Measurements from ENCODE around the gene DNAI1. TPM values are rescaled to one million over a fixed set of nuclear protein-coding genes. Genes with fewer than 3 reads are reported as not detected.
A peak's percentile ranks its signal among the peaks of the same experiment; 100 is the strongest.
"Not testable (repeated sequence)": the region's sequence is repeated elsewhere in the genome, so short reads cannot be mapped to it uniquely, and the experiment has no call there.

Gene DNAI1
- total RNA-seq (2014; rRNA removed; shearing (Covaris generic); ENCODE audit: low replicate concordance), result not detected in 2 replicates

DNA sequence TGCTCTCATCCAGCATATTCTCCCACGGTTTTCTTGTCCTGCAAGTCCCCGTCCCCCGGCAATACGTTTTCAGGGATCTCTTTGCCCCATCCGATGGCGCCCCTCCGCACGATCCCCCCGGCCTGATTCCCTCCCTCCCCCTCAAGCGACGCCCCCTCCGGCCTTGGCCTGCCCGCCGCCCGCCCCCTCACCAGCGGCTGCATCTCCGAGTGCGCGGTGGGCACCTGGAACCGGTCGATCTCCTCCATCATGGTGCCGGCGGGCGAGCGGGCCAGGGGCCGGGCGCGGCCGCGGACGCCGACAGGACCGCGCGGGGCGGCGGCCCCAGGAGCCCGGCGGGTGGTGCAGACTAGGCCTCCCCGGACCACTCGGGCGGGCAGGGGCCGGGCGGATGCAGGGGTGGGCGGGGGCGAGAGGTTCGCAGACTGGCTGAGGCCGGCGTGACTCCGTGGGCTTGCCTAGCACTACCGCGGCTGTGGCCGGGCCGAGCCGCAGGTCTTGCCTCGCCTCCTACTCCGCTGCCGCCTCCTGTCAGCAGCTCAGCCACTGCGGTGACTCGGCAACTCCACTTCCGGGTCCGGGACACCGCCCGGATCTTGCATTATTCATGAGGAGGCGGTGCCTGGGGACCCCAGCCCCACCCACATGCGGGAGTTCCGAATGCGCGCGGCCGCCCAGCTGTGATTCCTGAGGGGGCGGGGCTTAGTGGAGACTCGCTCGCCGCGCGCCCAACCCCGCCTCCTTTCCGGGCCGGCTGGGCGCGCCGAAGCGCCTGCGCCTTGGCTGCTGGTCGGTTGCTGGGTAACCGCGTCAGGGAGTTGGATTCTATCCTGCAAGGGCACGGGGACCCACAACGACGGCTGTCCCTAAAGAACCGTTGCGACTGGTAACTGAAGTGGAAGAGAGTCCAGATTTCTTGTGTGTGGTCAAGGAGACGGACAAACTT lies at the start of gene DNAI1, which contains the start of gene FAM219A:
Gene DNAI1, plus strand, starts transcription at position 793 of the 946 bp plus-strand sequence. CDS start 201 bp downstream, outside the sequence.
Gene FAM219A, minus strand, starts transcription at position 558 of the 946 bp plus-strand sequence. Its CDS starts 307 bp downstream, at position 251.
- DNase-seq, result peak; percentile 94
- Histone ChIP-seq H3K27me3 (no peaks in the 10 kb centered on the region), H3K9me3 (no peaks in the 10 kb centered on the region), H3K4me3 (peak within 1 kb of the TSS; percentile 71), H3K36me3 (no peaks in the 10 kb centered on the region)

- Histone ChIP-seq H3K9me3 (no peaks in the 10 kb centered on the region), H3K36me3 (no peaks in the 10 kb centered on the region), H3K4me3 (no peak overlapping the region), H3K27me3 (no peaks in the 10 kb centered on the region)
- no peak for DNase-seq
Measured at GRCh38 chr9:34409154-34409553, 49.5 kb upstream of the DNAI1 start.

- no peak for DNase-seq
- no peak overlapping the region for H3K4me3 ChIP-seq
- H3K36me3 ChIP-seq, result no peaks in the 10 kb centered on the region
- H3K9me3 ChIP-seq, result no peaks in the 10 kb centered on the region
- H3K27me3 ChIP-seq, result no peaks in the 10 kb centered on the region
Measured at GRCh38 chr9:34412336-34412735, 46.3 kb upstream of the DNAI1 start.

DNA sequence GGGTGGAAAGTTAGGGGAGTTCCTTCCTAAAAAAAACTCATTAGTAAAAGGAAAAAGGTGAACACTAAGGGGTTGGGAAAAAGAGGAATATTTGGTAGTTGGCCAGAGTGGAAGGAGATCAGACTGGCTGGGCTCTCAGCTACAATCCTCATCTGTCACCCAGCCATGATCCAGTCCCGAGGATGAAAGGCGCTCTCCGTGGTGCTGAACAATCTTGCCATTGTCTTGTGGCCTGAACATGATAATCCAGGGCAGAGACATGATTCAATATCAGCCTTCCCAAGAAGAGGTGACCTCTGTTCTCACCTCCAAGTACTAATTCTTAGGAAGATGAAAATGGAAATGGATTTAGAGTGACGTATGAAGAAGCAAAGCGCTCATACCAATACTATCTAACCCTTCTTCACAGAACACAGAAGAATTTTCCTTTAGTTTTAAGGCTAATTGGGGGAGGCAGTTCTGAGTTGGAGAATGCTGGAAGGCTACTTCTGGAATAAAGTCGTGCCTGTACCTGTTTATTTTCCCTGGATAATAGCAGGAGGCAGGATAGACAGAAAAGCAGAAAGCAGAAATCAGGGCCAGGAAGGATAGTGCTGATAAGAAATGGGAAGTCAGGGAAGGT lies 45.3 kb upstream of the DNAI1 start:
- peak; percentile 9 for DNase-seq
- Histone ChIP-seq H3K27me3 (no peaks in the 10 kb centered on the region), H3K36me3 (no peaks in the 10 kb centered on the region), H3K4me3 (no peak overlapping the region), H3K9me3 (no peaks in the 10 kb centered on the region)

DNA sequence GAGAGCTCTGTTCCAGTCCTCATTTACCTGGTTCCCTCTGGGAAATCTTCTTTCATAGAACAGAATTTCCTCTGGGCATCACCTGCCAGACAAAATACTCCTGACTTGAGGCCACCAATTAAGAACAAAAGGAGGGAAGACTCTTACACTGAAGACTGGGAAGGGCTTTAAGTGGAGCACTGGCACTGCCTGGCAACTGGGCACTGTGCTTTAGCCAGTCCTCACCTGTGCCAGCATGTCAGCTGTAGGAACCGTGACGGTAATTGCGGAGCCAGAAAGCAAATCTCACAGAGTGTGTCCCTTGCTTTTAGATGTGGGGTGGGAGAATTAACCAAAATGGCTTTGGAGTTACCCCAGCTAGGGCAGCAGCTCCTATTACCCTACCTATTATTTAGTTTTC lies 40.9 kb upstream of the DNAI1 start:
- Histone ChIP-seq H3K36me3 (no peaks in the 10 kb centered on the region), H3K27me3 (no peaks in the 10 kb centered on the region), H3K9me3 (no peaks in the 10 kb centered on the region), H3K4me3 (no peak overlapping the region)
- no peak for DNase-seq

DNA sequence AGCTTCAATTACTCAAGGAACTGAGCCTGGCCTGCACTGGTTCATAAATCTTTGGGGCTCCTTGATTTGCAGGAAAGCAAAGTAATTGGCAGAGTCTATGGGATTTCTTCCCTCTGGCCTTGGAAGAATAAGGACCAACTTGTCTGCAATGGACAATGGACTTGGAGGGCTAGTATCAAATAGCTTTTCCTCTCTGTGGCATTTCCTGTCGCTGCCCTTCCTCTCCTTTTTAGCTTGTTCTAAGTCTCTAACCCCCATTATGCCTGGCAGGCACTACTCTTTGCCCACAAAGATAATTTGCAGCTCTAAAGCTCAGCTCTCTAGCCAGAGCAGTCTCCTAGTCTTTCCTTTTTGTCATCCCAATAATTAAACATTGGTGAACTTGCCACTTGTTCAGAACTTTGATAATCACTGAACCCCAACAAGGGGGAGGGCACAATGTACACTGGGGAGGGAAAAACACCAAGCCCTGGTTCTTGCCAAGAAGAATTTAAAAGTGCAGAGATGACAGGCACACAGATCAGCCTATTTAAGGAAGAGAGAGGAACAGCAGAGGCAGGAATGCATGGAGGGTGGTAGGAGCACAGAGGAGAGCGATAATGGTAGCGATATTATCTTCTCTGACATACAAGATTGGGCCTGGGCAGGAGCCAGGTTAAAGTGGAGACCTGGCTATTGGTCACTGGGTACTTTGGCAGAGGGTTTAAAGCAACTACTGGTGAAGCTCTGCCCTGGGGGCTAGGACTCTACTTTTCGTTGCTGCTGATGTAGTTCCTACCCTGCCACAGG lies 38.7 kb upstream of the DNAI1 start:
- Histone ChIP-seq H3K36me3 (no peaks in the 10 kb centered on the region), H3K4me3 (no peak overlapping the region)

GRCh38 chr9:34426347-34427074 lies 32.1 kb upstream of the DNAI1 start:
- no peaks in the 10 kb centered on the region for H3K9me3 ChIP-seq
- H3K4me3 ChIP-seq, result no peak overlapping the region
- DNase-seq, result no peak
- no peaks in the 10 kb centered on the region for H3K36me3 ChIP-seq
- H3K27me3 ChIP-seq, result no peaks in the 10 kb centered on the region

More for the DNA sequence above, 38.7 kb upstream of the DNAI1 start:
- Histone ChIP-seq H3K27me3 (no peaks in the 10 kb centered on the region), H3K9me3 (no peaks in the 10 kb centered on the region)
- no peak for DNase-seq

- H3K9me3 ChIP-seq, result no peaks in the 10 kb centered on the region
- no peaks in the 10 kb centered on the region for H3K36me3 ChIP-seq
- no peak for DNase-seq
- H3K4me3 ChIP-seq, result no peak overlapping the region
- no peaks in the 10 kb centered on the region for H3K27me3 ChIP-seq
Measured at GRCh38 chr9:34428325-34428958, 30.2 kb upstream of the DNAI1 start.

DNA sequence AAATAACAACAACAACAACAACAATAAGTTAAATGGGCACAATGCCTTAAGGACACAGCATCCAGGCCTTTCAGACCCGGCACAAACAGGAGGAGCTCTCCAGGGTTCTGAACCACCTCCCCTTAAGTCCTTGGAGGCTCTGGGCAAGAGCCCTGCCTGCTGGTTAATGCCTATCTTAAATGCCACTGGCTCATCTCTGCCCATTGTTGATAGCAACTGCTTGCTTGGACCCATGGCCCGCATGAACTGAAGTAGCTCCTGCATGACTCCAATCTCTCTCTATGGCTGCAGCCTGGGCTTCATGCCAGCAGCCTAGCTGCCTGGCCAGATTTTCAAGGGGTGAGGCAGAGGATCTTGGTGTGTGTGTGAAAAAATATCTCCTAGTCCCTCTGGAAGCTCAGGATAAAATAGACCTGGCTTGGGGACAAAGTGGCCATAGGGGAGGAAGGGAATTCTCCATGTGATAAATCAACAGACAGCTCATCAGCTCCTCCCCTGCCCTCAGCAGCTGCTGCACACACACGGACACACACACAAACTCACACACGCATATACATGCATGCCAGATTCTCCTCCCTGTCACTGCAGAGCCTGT lies 27.7 kb upstream of the DNAI1 start:
- H3K36me3 ChIP-seq, result no peaks in the 10 kb centered on the region
- peak; percentile 82 for DNase-seq
- H3K27me3 ChIP-seq, result no peaks in the 10 kb centered on the region
- H3K4me3 ChIP-seq, result no peak overlapping the region
- H3K9me3 ChIP-seq, result no peaks in the 10 kb centered on the region

DNA sequence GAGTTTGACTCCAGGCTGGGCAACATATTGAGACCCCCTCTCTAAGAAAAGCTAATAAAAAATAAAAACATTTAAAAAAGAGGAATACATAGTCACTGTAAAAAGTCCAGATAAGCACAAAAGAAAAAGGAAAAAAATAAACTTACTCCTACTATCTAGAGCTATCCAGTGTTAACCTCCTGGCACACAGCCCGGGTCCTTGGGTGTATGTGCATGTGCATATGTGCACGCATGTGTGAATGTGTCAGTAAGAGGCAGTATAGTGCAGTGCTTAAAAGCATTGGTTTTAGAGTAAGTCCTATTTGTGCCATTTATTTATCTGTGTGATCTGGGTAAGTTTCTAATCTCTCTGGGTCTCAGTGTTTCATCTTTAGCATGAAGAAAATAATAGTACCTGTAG lies 26.9 kb upstream of the DNAI1 start:
- Histone ChIP-seq H3K4me3 (no peak overlapping the region), H3K36me3 (no peaks in the 10 kb centered on the region), H3K27me3 (no peaks in the 10 kb centered on the region), H3K9me3 (no peaks in the 10 kb centered on the region)
- DNase-seq, result no peak

- Histone ChIP-seq H3K36me3 (no peaks in the 10 kb centered on the region), H3K4me3 (no peak overlapping the region), H3K27me3 (no peaks in the 10 kb centered on the region), H3K9me3 (no peaks in the 10 kb centered on the region)
- DNase-seq, result no peak
Measured at GRCh38 chr9:34437006-34437925, 21.3 kb upstream of the DNAI1 start.

DNA sequence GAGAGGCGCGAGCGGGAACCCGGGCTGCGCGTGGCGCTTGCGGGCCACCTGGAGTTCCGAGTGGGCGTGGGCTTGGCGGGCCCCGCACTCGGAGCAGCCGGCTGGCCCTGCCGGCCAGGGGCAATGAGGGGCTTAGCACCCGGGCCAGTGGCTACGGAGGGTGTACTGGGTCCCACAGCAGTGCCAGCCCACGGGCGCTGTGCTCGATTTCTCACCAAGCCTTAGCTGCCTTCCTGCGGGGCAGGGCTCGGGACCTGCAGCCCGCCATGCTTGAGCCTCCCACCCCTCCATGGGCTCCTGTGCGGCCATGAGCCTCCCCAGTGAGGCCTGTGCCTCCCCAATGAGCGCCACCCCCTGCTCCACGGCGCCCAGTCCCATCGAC lies 20.7 kb upstream of the DNAI1 start:
- not testable (repeated sequence) for H3K9me3 ChIP-seq, H3K4me3 ChIP-seq, DNase-seq, H3K36me3 ChIP-seq, H3K27me3 ChIP-seq

- not testable (repeated sequence) for H3K4me3 ChIP-seq, H3K27me3 ChIP-seq, H3K36me3 ChIP-seq, DNase-seq, H3K9me3 ChIP-seq
Measured at GRCh38 chr9:34438465-34438864, 20.1 kb upstream of the DNAI1 start.

DNA sequence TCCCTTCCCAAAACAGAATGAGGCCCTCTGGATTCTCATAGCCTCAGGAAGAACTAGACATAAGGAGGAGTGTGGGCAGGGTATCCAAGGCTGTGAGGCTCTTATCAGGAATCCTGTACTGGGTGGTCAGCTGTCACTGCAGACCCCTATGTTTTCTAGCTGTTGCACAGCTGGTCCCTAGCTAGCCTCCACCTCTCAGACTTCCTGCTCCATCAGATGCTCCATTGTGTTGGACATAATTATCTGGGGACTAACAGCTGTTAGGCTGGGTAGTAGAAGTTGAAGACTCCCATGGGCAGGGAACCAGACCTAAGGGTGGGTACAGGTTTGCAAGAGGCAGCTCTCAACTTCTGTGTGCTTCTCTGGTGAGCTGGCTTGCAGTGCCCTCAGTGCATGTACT lies 18.6 kb upstream of the DNAI1 start:
- no peaks in the 10 kb centered on the region for H3K9me3 ChIP-seq
- no peak overlapping the region for H3K4me3 ChIP-seq
- DNase-seq, result no peak
- no peaks in the 10 kb centered on the region for H3K27me3 ChIP-seq
- no peaks in the 10 kb centered on the region for H3K36me3 ChIP-seq

DNA sequence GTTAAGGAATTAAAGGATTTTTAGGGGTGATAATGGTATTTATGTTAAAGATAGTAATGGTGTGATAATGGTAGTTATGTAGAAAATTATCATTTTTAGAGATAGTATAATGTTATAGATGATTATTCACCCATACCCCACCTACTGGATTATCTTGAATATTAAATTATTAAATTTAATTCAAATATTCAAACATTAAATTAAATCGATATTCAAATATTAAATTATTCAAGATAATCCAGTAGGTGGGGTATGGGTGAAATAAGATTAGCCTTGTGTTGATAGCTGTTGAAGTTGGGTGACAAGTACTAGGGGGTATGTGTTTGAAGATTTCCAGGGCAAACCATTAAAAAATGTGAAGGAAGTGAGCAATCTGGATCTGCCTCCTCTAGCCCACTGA lies 15.8 kb upstream of the DNAI1 start:
- Histone ChIP-seq H3K9me3 (no peaks in the 10 kb centered on the region), H3K4me3 (no peak overlapping the region), H3K36me3 (no peaks in the 10 kb centered on the region), H3K27me3 (no peaks in the 10 kb centered on the region)
- DNase-seq, result no peak
